A549 (cell line): Measurements from ENCODE around the gene RAD51B. TPM values are rescaled to one million over a fixed set of nuclear protein-coding genes. Genes with fewer than 3 reads are reported as not detected.

Source experiments
- ATAC-seq, 2 experiments: fragments of 200-7000 bp in 1 of 2; fragments of >200 bp in 1 of 2; cut with Nextera tagmentation in 1 of 2; cut with Tn5 transposase in 1 of 2; 3 replicates each; pipeline versions ENCODE4 v1.8.0 to v1.9.1; 2018 to 2020; ENCODE audit warnings: mild to moderate bottlenecking in 1 of 2, moderate library complexity in 1 of 2
- CTCF ChIA-PET: fragments of 300-600 bp; sonication (Branson Sonifier 250); formaldehyde crosslinking; extraction: SDS; loops from one replicate; lab custom pipeline; 2021; ENCODE audit warnings: antibody characterized with exemption, inconsistent platforms; lab: Yijun Ruan, JAX
- POLR2A ChIA-PET: fragments of 350-600 bp; formaldehyde crosslinking; extraction: SDS; loops from one replicate; lab custom pipeline; 2021; ENCODE audit warnings: antibody characterized with exemption, inconsistent platforms; lab: Yijun Ruan, JAX
- DNase-seq, 2 experiments: peaks; one replicate each; pipeline versions ENCODE4 v3.0.0 to v3.0.0-alpha.2; 2011 to 2016; ENCODE audit warnings: low read depth in 1 of 2, low spot score in 1 of 2
- FAIRE-seq: peaks from 2 replicates; lab custom pipeline; 2011; peaks lifted over from hg19 to GRCh38; lab: Jason Lieb, UNC
- H3K27ac ChIP-seq, 2 experiments: fragments of >200 bp; sonication (Bioruptor Twin); formaldehyde crosslinking; 3 replicates each; pipeline ENCODE4 v1.5.1; 2016 to 2017
- H3K4me1 ChIP-seq: fragments of >200 bp; sonication (Bioruptor Twin); formaldehyde crosslinking; 3 replicates; pipeline ENCODE4 v1.6.1; 2016
- H3K4me2 ChIP-seq: fragments of >200 bp; sonication (Bioruptor Twin); formaldehyde crosslinking; 3 replicates; pipeline ENCODE4 v1.6.1; 2016
- H3K4me3 ChIP-seq: fragments of >200 bp; sonication (Bioruptor Twin); formaldehyde crosslinking; 3 replicates; pipeline ENCODE4 v1.5.1; 2016
- H3K9me3 ChIP-seq: fragments of >200 bp; sonication (Bioruptor Twin); formaldehyde crosslinking; 3 replicates; pipeline ENCODE4 v1.6.1; 2016
- CEBPB ChIP-seq, 2 experiments: fragments of >200 bp in 1 of 2; sonication (Bioruptor Twin) in 1 of 2; formaldehyde crosslinking in 1 of 2; IDR thresholded peaks; 2 replicates each; pipeline ENCODE4 v1.6.1; 2012 to 2016
- CHD4 ChIP-seq: fragments of 200-600 bp; sonication (generic); IDR thresholded peaks from 2 replicates; pipeline ENCODE4 v1.6.1; 2016; ENCODE audit warnings: antibody characterized with exemption, mild to moderate bottlenecking, borderline replicate concordance
- EP300 ChIP-seq, 2 experiments: fragments of >200 bp; sonication (Bioruptor Twin); formaldehyde crosslinking; IDR thresholded peaks; 2 replicates in 1 of 2; 3 replicates in 1 of 2; pipeline ENCODE4 v1.6.1; 2016 to 2017
- ESRRA ChIP-seq: fragments of 150-350 bp; IDR thresholded peaks from 2 replicates; pipeline ENCODE4 v1.6.1; 2014; ENCODE audit warnings: mild to moderate bottlenecking, low read length, borderline replicate concordance
- HDAC2 ChIP-seq: fragments of 200-600 bp; sonication (generic); IDR thresholded peaks from 2 replicates; pipeline ENCODE4 v1.6.1; 2016
- HEYL ChIP-seq: fragments of 250-450 bp; sonication (Bioruptor Pico); IDR thresholded peaks from 2 replicates; pipeline ENCODE4 v1.8.0; 2021; ENCODE audit warnings: mild to moderate bottlenecking, moderate library complexity
- HOXA7 ChIP-seq: fragments of 250-450 bp; sonication (Bioruptor Pico); IDR thresholded peaks from 2 replicates; pipeline ENCODE4 v1.5.0; 2020; ENCODE audit warnings: mild to moderate bottlenecking, moderate library complexity
- JUNB ChIP-seq: fragments of >200 bp; sonication (Bioruptor Twin); formaldehyde crosslinking; IDR thresholded peaks from 2 replicates; pipeline ENCODE4 v1.6.1; 2016
- KDM1A ChIP-seq: fragments of 200-600 bp; sonication (generic); IDR thresholded peaks from 2 replicates; pipeline ENCODE4 v1.6.1; 2016; ENCODE audit warnings: low read depth, mild to moderate bottlenecking
- KDM5A ChIP-seq: fragments of 200-600 bp; sonication (generic); IDR thresholded peaks from 2 replicates; pipeline ENCODE4 v1.6.1; 2016; ENCODE audit warnings: antibody characterized with exemption, mild to moderate bottlenecking
- MYC ChIP-seq: IDR thresholded peaks from 2 replicates; pipeline ENCODE4 v1.6.1; 2012; ENCODE audit warnings: mild to moderate bottlenecking, inconsistent platforms, low read length, improper control_type of control experiment, borderline replicate concordance
- NPAS2 ChIP-seq: fragments of 250-450 bp; sonication (Bioruptor Pico); IDR thresholded peaks from 2 replicates; pipeline ENCODE4 v1.8.0; 2022; ENCODE audit warnings: mild to moderate bottlenecking, moderate library complexity, borderline replicate concordance
- NR3C1 ChIP-seq: fragments of >200 bp; sonication (Bioruptor Twin); formaldehyde crosslinking; IDR thresholded peaks from 3 replicates; pipeline ENCODE4 v1.6.1; 2017
- RAD21 ChIP-seq, 2 experiments: fragments of >200 bp in 1 of 2; sonication (Bioruptor Twin) in 1 of 2; formaldehyde crosslinking in 1 of 2; IDR thresholded peaks in 1 of 2; conservative IDR thresholded peaks in 1 of 2; 2 replicates in 1 of 2; 3 replicates in 1 of 2; pipeline ENCODE4 v1.6.1; 2012 to 2018; ENCODE audit warnings: inconsistent platforms in 1 of 2
- RCOR1 ChIP-seq: fragments of 150-350 bp; IDR thresholded peaks from 2 replicates; pipeline ENCODE4 v1.6.1; 2014; ENCODE audit warnings: antibody characterized with exemption, low read length, low read depth
- RFX5 ChIP-seq: fragments of 450-650 bp; IDR thresholded peaks from 2 replicates; pipeline ENCODE4 v1.7.1; 2014; ENCODE audit warnings: antibody characterized with exemption, mild to moderate bottlenecking, moderate library complexity
- SREBF2 ChIP-seq: fragments of 450-650 bp; IDR thresholded peaks from 2 replicates; pipeline ENCODE4 v1.6.1; 2014; ENCODE audit warnings: mild to moderate bottlenecking, moderate library complexity
- WGBS: methylation state at CpG from one replicate; pipeline ENCODE4 v1.1.6; 2017; ENCODE audit errors: missing lambda C conversion rate; 5-methylcytosine and 5-hydroxymethylcytosine counted together
- polyA plus RNA-seq, 4 experiments: library from polyadenylated mRNA; depleted of rRNA in 3 of 4; stranded (reverse); fragments of >200 nt; fragmentation: RNase III in 1 of 4; extraction: RNeasy Plus Mini Kit Qiagen cat#74134 plus additional on column Dnase treatment in 1 of 4; gene quantifications; 2 replicates in 3 of 4; 3 replicates in 1 of 4; pipeline ENCODE4 v1.2.3, GENCODE V29; 2011 to 2017
- TF ChIP-seq, protein P1 (sequence below): fragments of 250-450 bp; sonication (Bioruptor Pico); IDR thresholded peaks from 2 replicates; pipeline ENCODE4 v1.5.0; 2020; ENCODE audit warnings: low read depth, mild to moderate bottlenecking, moderate library complexity
- TF ChIP-seq, protein P2 (sequence below): fragments of 250-450 bp; sonication (Bioruptor Pico); IDR thresholded peaks from 2 replicates; pipeline ENCODE4 v1.5.0; 2021; ENCODE audit warnings: mild to moderate bottlenecking, moderate library complexity, borderline replicate concordance
- TF ChIP-seq, protein P3 (sequence below): fragments of 150-350 bp; IDR thresholded peaks from 2 replicates; pipeline ENCODE4 v1.6.1; 2014; ENCODE audit warnings: low read depth, mild to moderate bottlenecking, low read length
- TF ChIP-seq, protein P4 (sequence below): IDR thresholded peaks from 2 replicates; pipeline ENCODE4 v1.6.1; 2012; ENCODE audit warnings: low read depth, borderline replicate concordance

RAD51B gene
- polyA plus RNA-seq, 2 of the 4 experiments (the other 2 are of a cell fraction) = 7.2 to 10.8 TPM

DNA sequence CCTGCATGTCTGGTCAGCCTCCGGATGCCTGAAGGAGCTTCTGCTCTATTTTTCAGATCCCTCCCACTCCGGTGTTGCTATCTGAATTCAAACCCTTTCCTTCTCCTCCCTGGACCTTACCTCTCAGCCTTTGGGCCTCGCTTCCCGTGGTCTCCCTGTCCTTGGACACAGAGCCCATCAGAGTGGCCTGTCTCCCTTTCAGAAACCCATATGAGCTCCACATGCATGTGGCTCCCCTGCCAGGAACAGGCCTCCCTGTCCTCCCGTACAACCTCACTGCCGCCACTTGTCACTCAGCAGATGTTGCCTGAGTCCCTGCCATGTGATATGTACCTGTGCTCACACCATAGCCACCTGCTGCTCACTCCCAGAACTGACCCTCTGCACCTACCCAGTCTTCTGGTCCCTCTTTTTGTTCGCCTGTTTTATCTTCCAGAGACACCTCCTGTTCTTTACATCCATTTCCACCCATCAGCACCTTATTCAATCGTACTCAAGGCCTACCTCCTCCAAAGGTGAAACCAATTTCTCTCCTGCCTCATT is 790.7 kb downstream of the RAD51B start:
- peaks cover 13% of the 10 kb centered on the region for H3K4me1 ChIP-seq
- FAIRE-seq = no peak
- H3K4me2 ChIP-seq = no peak overlapping the region
- DNase-seq = no peak
- ATAC-seq = 0 out of 6 replicates have a peak, but pooled peaks of 1 of the 2 experiments have one; percentile 29
- CTCF ChIA-PET = interaction anchor here (0.6 kb wide), 1 partner anchor 168 kb away, joined by 3 read pairs; no protein-coding TSS in a partner anchor
- H3K27ac ChIP-seq = peak overlapping the region; percentile 11 to 78; a peak in 2 of 6 replicates
- peaks cover 44% of the 10 kb centered on the region for H3K9me3 ChIP-seq
- WGBS = 93% methylated on average over 8 of the region's 8 CpGs
- no peak overlapping the region for H3K4me3 ChIP-seq
- POLR2A ChIA-PET = no interaction called here
- TF ChIP-seq RCOR1 (no peak), KDM1A (no peak), HDAC2 (no peak), HEYL (no peak), RFX5 (no peak), CHD4 (no peak)
- TF ChIP-seq, protein P1, sequence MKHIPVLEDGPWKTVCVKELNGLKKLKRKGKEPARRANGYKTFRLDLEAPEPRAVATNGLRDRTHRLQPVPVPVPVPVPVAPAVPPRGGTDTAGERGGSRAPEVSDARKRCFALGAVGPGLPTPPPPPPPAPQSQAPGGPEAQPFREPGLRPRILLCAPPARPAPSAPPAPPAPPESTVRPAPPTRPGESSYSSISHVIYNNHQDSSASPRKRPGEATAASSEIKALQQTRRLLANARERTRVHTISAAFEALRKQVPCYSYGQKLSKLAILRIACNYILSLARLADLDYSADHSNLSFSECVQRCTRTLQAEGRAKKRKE (CRISPR knock-in tag) = no peak
- TF ChIP-seq, protein P2, sequence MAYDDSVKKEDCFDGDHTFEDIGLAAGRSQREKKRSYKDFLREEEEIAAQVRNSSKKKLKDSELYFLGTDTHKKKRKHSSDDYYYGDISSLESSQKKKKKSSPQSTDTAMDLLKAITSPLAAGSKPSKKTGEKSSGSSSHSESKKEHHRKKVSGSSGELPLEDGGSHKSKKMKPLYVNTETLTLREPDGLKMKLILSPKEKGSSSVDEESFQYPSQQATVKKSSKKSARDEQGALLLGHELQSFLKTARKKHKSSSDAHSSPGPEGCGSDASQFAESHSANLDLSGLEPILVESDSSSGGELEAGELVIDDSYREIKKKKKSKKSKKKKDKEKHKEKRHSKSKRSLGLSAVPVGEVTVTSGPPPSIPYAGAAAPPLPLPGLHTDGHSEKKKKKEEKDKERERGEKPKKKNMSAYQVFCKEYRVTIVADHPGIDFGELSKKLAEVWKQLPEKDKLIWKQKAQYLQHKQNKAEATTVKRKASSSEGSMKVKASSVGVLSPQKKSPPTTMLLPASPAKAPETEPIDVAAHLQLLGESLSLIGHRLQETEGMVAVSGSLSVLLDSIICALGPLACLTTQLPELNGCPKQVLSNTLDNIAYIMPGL (CRISPR knock-in tag) = no peak

DNA sequence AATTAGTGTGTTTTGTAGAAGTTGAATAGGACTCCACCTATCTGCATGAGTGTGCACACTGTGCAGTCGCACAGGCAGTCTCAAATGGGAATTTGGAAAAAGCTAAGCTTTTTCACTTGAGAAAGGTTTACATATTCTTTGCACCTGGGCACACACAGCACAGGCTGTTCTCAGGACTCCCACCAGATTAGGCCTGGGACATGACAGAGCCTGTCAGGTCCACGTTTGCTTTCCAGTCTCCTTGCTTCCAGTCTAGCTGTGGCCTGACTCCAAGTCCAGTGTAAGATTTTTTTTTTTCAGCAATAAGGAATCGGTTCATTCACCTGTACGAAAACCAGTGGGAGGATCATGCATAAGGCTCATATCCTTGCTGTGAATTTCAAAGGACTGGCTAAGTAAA is 792.0 kb downstream of the RAD51B start:
- WGBS = 91% methylated on average over 4 of the region's 4 CpGs
- TF ChIP-seq ESRRA (no peak), JUNB (no peak), RAD21 (conservative IDR thresholded peaks at IDR 0.05 in 1 of 2, IDR thresholded peaks at IDR 0.05 in 1 of 2) (no peak), EP300 (IDR thresholded peaks at IDR 0.05) (no peak), CEBPB (IDR thresholded peaks at IDR 0.05) (no peak), HOXA7 (no peak), SREBF2 (no peak), HDAC2 (no peak)
- TF ChIP-seq, protein P3, sequence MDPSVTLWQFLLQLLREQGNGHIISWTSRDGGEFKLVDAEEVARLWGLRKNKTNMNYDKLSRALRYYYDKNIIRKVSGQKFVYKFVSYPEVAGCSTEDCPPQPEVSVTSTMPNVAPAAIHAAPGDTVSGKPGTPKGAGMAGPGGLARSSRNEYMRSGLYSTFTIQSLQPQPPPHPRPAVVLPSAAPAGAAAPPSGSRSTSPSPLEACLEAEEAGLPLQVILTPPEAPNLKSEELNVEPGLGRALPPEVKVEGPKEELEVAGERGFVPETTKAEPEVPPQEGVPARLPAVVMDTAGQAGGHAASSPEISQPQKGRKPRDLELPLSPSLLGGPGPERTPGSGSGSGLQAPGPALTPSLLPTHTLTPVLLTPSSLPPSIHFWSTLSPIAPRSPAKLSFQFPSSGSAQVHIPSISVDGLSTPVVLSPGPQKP = no peak
- TF ChIP-seq, protein P4, sequence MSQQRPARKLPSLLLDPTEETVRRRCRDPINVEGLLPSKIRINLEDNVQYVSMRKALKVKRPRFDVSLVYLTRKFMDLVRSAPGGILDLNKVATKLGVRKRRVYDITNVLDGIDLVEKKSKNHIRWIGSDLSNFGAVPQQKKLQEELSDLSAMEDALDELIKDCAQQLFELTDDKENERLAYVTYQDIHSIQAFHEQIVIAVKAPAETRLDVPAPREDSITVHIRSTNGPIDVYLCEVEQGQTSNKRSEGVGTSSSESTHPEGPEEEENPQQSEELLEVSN = no peak
- POLR2A ChIA-PET = no interaction called here
- H3K27ac ChIP-seq = 0 out of 6 replicates have a peak overlapping the region, but pooled peaks of 1 of the 2 experiments have one; percentile 11
- H3K9me3 ChIP-seq = peaks cover 47% of the 10 kb centered on the region
- no peak overlapping the region for H3K4me3 ChIP-seq
- peaks cover 13% of the 10 kb centered on the region for H3K4me1 ChIP-seq
- CTCF ChIA-PET = interaction anchor here (0.8 to 2.4 kb wide), 4 partner anchors 8 to 515 kb away, joined by 3 to 13 read pairs (median 4); no protein-coding TSS in a partner anchor
- DNase-seq = no peak
- FAIRE-seq = no peak
- no peak overlapping the region for H3K4me2 ChIP-seq
- ATAC-seq = no peak

DNA sequence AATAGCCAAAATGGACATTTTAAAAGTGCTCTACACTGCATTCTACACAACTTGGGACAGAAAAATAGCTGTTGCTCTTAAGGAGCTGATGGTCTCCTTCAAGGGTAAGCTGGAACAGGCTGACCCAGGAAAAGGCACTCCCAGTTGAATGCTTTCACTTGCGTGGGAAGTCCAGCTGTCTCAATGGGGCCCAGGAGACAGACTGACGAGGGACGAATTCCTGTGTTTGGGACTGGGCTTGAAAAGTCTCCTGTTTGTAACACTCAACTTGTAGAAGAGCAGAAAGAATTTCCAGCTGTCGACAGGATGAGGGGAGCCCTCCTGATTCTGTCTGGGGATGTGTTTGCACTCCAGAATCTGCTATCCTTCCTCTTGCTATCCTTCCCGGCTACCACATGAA is 792.5 kb downstream of the RAD51B start:
- Histone ChIP-seq H3K4me3 (no peak overlapping the region), H3K27ac (no peak overlapping the region), H3K9me3 (peaks cover 51% of the 10 kb centered on the region), H3K4me2 (no peak overlapping the region), H3K4me1 (peaks cover 12% of the 10 kb centered on the region)
- DNase-seq (no peak), FAIRE-seq (no peak)
- POLR2A ChIA-PET = no interaction called here
- WGBS = 88% methylated on average over 5 of the region's 5 CpGs
- TF ChIP-seq KDM5A = no peak
- no peak for TF ChIP-seq RCOR1
- no peak for TF ChIP-seq NR3C1
- TF ChIP-seq MYC = no peak
- TF ChIP-seq NPAS2 = no peak
- TF ChIP-seq, all 56 proteins: peak for 0
- no peak for ATAC-seq
- CTCF ChIA-PET = interaction anchor here (0.8 to 2.4 kb wide), 3 partner anchors 9 to 25 kb away, joined by 3 to 13 read pairs (median 5); no protein-coding TSS in a partner anchor
